Mesenchymal stem cell (in vitro differentiated cells and primary cell): ENCODE results near the gene RAB8B.

Experiments used
- DNase-seq: peaks from one replicate; pipeline ENCODE4 v3.0.0-alpha.2; 2013
- H2AFZ ChIP-seq: one replicate; pipeline ENCODE4 v1.6.1; 2013; ENCODE audit warnings: low read depth, mild to moderate bottlenecking, control low read depth, inconsistent platforms, low read length, moderate library complexity
- H2AK5ac ChIP-seq: 2 replicates; pipeline ENCODE4 v1.6.1; 2013; ENCODE audit warnings: low read length, moderate library complexity, mild to moderate bottlenecking, inconsistent platforms; ENCODE audit not compliant: severe bottlenecking
- H2BK120ac ChIP-seq: one replicate; pipeline ENCODE4 v1.6.1; 2013; ENCODE audit warnings: low read depth, mild to moderate bottlenecking, inconsistent platforms, low read length, moderate library complexity
- H2BK12ac ChIP-seq, 2 experiments: one replicate each; pipeline ENCODE4 v1.6.1; 2013; ENCODE audit warnings: inconsistent platforms in 2 of 2, low read length in 2 of 2, mild to moderate bottlenecking in 2 of 2, moderate library complexity in 2 of 2, control low read depth in 1 of 2
- H2BK15ac ChIP-seq: one replicate; pipeline ENCODE4 v1.6.1; 2013; ENCODE audit warnings: mild to moderate bottlenecking, low read depth, inconsistent platforms; ENCODE audit not compliant: poor library complexity, severe bottlenecking
- H2BK5ac ChIP-seq: 2 replicates; pipeline ENCODE4 v1.6.1; 2013; ENCODE audit warnings: low read depth, mild to moderate bottlenecking, low read length, control low read depth, inconsistent platforms; ENCODE audit not compliant: poor library complexity, severe bottlenecking
- H3K14ac ChIP-seq, 2 experiments: one replicate each; pipeline ENCODE4 v1.6.1; 2013; ENCODE audit warnings: inconsistent platforms in 2 of 2, low read length in 2 of 2, control low read depth in 1 of 2, mild to moderate bottlenecking in 1 of 2, moderate library complexity in 1 of 2
- H3K18ac ChIP-seq, 2 experiments: one replicate each; pipeline ENCODE4 v1.6.1; 2013; ENCODE audit warnings: inconsistent platforms in 2 of 2, low read length in 2 of 2, control low read depth in 1 of 2, low read depth in 1 of 2, mild to moderate bottlenecking in 1 of 2
- H3K23ac ChIP-seq, 2 experiments: one replicate each; pipeline ENCODE4 v1.6.1; 2013; ENCODE audit warnings: inconsistent platforms in 2 of 2, low read length in 2 of 2, mild to moderate bottlenecking in 2 of 2, moderate library complexity in 2 of 2, control low read depth in 1 of 2
- H3K27ac ChIP-seq: 2 replicates; pipeline ENCODE4 v1.5.1; 2013; ENCODE audit warnings: mild to moderate bottlenecking, moderate library complexity, low read length, control low read depth, inconsistent platforms; ENCODE audit not compliant: poor library complexity, severe bottlenecking
- H3K27me3 ChIP-seq, 2 experiments: 2 replicates each; pipeline versions ENCODE4 v1.6.1 to v1.7.0; 2013; ENCODE audit warnings: low read length in 2 of 2, mild to moderate bottlenecking in 2 of 2, moderate library complexity in 2 of 2, control low read depth in 1 of 2, inconsistent platforms in 1 of 2; ENCODE audit not compliant: control insufficient read depth in 1 of 2, insufficient read depth in 1 of 2
- H3K36me3 ChIP-seq, 2 experiments: 2 replicates each; pipeline versions ENCODE4 v1.6.1 to v1.7.0; 2013; ENCODE audit warnings: low read length in 2 of 2, control low read depth in 1 of 2, inconsistent platforms in 1 of 2, low read depth in 1 of 2, mild to moderate bottlenecking in 1 of 2; ENCODE audit not compliant: insufficient read depth in 2 of 2, control insufficient read depth in 1 of 2
- H3K4ac ChIP-seq, 2 experiments: one replicate each; pipeline ENCODE4 v1.6.1; 2013; ENCODE audit warnings: inconsistent platforms in 2 of 2, low read length in 2 of 2, mild to moderate bottlenecking in 2 of 2, moderate library complexity in 2 of 2, control low read depth in 1 of 2, low read depth in 1 of 2
- H3K4me1 ChIP-seq: 2 replicates; pipeline ENCODE4 v1.6.1; 2013; ENCODE audit warnings: low read depth, low read length, control low read depth; ENCODE audit not compliant: control insufficient read depth, insufficient read depth
- H3K4me2 ChIP-seq: 2 replicates; pipeline ENCODE4 v1.6.1; 2013; ENCODE audit warnings: low read length, mild to moderate bottlenecking, inconsistent platforms; ENCODE audit not compliant: poor library complexity, severe bottlenecking
- H3K4me3 ChIP-seq, 2 experiments: 2 replicates each; pipeline versions ENCODE4 v1.5.1 to v1.7.0; 2013; ENCODE audit warnings: low read length in 2 of 2, mild to moderate bottlenecking in 2 of 2, control low read depth in 1 of 2, low read depth in 1 of 2; ENCODE audit not compliant: insufficient read depth in 1 of 2
- H3K79me1 ChIP-seq: replicated peaks from 2 replicates; pipeline ENCODE4 v1.6.1; 2013; ENCODE audit warnings: mild to moderate bottlenecking, control low read depth, low read length, inconsistent platforms; ENCODE audit not compliant: poor library complexity, severe bottlenecking
- H3K9ac ChIP-seq: 2 replicates; pipeline ENCODE4 v1.7.0; 2013; ENCODE audit warnings: mild to moderate bottlenecking, low read length, moderate library complexity
- H3K9me3 ChIP-seq: 2 replicates; pipeline ENCODE4 v1.7.0; 2013; ENCODE audit warnings: mild to moderate bottlenecking, low read length; ENCODE audit not compliant: control insufficient read depth
- H4K8ac ChIP-seq: one replicate; pipeline ENCODE4 v1.6.1; 2013; ENCODE audit warnings: inconsistent platforms, mild to moderate bottlenecking, low read length, moderate library complexity
- H4K91ac ChIP-seq: one replicate; pipeline ENCODE4 v1.6.1; 2013; ENCODE audit warnings: mild to moderate bottlenecking, low read length, inconsistent platforms
- WGBS: methylation state at CpG from one replicate; pipeline ENCODE4 v1.1.7; 2013; ENCODE audit warnings: mixed read lengths; 5-methylcytosine and 5-hydroxymethylcytosine counted together

The RAB8B gene

DNA sequence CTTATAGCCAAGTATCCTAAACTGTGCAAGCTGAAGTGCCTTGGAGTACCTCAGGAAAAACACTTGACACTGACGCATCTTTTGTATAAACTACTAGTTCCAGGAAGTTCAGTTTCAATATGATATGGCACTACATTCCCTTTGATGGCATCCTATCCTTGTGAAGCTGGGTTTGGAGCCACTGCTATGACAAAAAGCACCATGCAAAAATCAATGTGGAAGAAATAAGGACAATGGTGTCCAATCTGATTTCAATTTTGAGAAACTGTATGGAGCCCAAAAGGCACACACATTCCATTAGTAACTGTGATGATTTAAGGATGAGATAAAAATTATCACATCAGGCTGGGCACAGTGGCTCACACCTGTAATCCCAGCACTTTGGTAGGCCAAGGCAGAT lies 37.7 kb upstream of the RAB8B start:
- H3K4me1 ChIP-seq: no peaks in the 10 kb centered on the region
- H2BK15ac ChIP-seq: no peak overlapping the region
- H3K18ac ChIP-seq: no peak overlapping the region
- no peak overlapping the region for H3K9ac ChIP-seq
- H2BK12ac ChIP-seq: no peak overlapping the region
- no peaks in the 10 kb centered on the region for H3K27me3 ChIP-seq
- no peak overlapping the region for H4K91ac ChIP-seq
- H3K27ac ChIP-seq: no peak overlapping the region
- no peak for DNase-seq
- H3K79me1 ChIP-seq: peaks cover 2% of the 10 kb centered on the region
- no peak overlapping the region for H2AK5ac ChIP-seq
- H3K4me2 ChIP-seq: no peak overlapping the region
- H3K4me3 ChIP-seq: no peak overlapping the region
- H2BK120ac ChIP-seq: no peak overlapping the region
- peaks cover 35 to 88% of the 10 kb centered on the region in 2 experiments for H3K36me3 ChIP-seq
- H3K14ac ChIP-seq: no peak overlapping the region
- H2BK5ac ChIP-seq: no peak overlapping the region
- H4K8ac ChIP-seq: no peak overlapping the region
- no peaks in the 10 kb centered on the region for H3K9me3 ChIP-seq
- WGBS: 78% methylated on average over 1 of the region's 1 CpG
- H3K23ac ChIP-seq: no peak overlapping the region
- H2AFZ ChIP-seq: no peak overlapping the region
- no peak overlapping the region for H3K4ac ChIP-seq

DNA sequence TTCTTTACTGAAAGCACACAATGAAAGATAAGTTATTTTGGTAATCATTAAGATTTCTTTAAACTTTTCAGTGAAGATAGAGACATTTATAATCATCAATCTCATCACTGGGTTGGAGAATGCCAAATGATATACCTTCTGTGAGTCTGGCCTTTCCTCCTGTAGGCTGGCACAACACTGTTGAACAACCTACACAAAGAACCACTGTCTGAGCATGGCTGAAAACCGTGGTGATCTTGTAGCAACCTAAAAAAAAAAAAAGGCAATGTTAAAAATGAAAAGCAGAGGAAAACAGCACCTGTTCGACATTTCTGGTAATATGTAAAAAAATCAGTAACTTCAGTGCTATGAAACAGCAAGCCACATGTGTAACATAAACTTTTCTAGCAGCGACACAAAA lies 33.9 kb upstream of the RAB8B start:
- H3K27ac ChIP-seq: peak overlapping the region; percentile 49
- peaks cover 15 to 53% of the 10 kb centered on the region in 2 experiments for H3K36me3 ChIP-seq
- H3K14ac ChIP-seq: no peak overlapping the region
- peak overlapping the region; percentile 81 for H3K4me2 ChIP-seq
- no peak overlapping the region for H3K18ac ChIP-seq
- peaks cover 7% of the 10 kb centered on the region for H3K79me1 ChIP-seq
- no peak overlapping the region for H2BK15ac ChIP-seq
- H3K4ac ChIP-seq: no peak overlapping the region
- no peak overlapping the region for H4K8ac ChIP-seq
- H2AK5ac ChIP-seq: no peak overlapping the region
- no peak overlapping the region for H2BK5ac ChIP-seq
- H2BK120ac ChIP-seq: no peak overlapping the region
- 94% methylated on average over 2 of the region's 3 CpGs for WGBS
- H3K4me1 ChIP-seq: peaks cover 4% of the 10 kb centered on the region
- H2BK12ac ChIP-seq: no peak overlapping the region
- no peaks in the 10 kb centered on the region for H3K9me3 ChIP-seq
- H4K91ac ChIP-seq: no peak overlapping the region
- H3K4me3 ChIP-seq: peak overlapping the region in 1 of 2 experiments; percentile 92
- peak overlapping the region; percentile 99 for H3K9ac ChIP-seq
- DNase-seq: no peak
- no peak overlapping the region for H3K23ac ChIP-seq
- no peaks in the 10 kb centered on the region for H3K27me3 ChIP-seq
- no peak overlapping the region for H2AFZ ChIP-seq

DNA sequence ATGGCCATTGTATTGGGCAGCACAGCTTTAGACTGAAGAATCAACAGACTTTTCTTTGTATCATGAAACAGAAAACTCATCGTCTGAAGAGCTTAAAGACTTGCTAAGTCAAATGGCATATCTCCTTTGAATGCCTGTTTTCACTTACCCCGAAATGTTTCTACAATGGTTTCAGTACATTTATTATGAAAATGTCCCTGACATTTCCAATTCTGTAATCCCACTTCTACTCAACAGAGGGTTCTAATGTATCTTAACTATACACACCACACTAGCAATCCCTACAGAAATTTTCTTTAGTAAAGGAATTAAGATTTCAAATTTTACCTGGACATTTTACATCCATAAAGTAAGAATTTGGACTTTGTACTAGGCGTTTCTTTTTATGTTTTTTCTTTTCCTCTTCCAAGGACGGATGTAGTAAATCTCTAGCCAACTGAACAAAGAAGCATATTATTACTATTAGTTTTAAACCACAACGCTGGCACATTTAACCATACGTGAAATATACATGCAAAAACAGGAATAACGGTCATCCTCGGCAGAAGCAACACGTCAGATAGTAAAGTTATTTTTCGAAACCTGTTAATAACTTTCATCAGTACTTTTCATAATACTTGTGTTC lies 33.2 kb upstream of the RAB8B start:
- H2AK5ac ChIP-seq: peak overlapping the region; percentile 95
- no peak overlapping the region for H2BK15ac ChIP-seq
- no peak overlapping the region for H2BK120ac ChIP-seq
- no peak overlapping the region for H3K23ac ChIP-seq
- DNase-seq: peak; percentile 26
- H3K4ac ChIP-seq: peak overlapping the region in 1 of 2 experiments; percentile 98
- H3K4me3 ChIP-seq: peak overlapping the region; percentile 90 to 92
- H3K9ac ChIP-seq: peak overlapping the region; percentile 99
- H2BK5ac ChIP-seq: peak overlapping the region; percentile 100
- H2BK12ac ChIP-seq: no peak overlapping the region
- no peak overlapping the region for H4K8ac ChIP-seq
- no peaks in the 10 kb centered on the region for H3K9me3 ChIP-seq
- H4K91ac ChIP-seq: no peak overlapping the region
- 22% methylated on average over 9 of the region's 10 CpGs for WGBS
- H3K18ac ChIP-seq: peak overlapping the region in 1 of 2 experiments; percentile 96
- no peak overlapping the region for H2AFZ ChIP-seq
- no peak overlapping the region for H3K14ac ChIP-seq
- H3K79me1 ChIP-seq: peaks cover 7% of the 10 kb centered on the region
- H3K27me3 ChIP-seq: no peaks in the 10 kb centered on the region
- H3K4me1 ChIP-seq: peaks cover 4% of the 10 kb centered on the region
- H3K27ac ChIP-seq: peak overlapping the region; percentile 100
- peaks cover 13 to 48% of the 10 kb centered on the region in 2 experiments for H3K36me3 ChIP-seq
- H3K4me2 ChIP-seq: peak overlapping the region; percentile 81

DNA sequence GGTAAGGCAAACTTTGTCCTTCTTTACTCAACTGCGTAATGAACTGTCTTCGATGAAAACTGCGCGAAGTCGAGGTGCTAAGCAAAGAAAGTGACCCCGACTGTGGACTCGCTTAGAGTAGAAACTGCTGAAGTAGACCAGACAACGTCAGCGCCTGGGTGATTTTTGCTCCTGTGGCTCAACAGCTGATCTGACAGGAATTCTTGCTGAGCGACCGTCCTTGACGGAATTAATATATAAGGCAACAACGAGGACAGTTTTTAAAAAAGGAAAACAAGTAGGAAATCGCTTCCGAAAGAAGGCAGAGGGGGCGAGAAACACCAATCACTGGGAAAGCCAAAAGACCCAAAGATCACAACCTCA lies 32.7 kb upstream of the RAB8B start:
- H3K27me3 ChIP-seq: no peaks in the 10 kb centered on the region
- H3K4ac ChIP-seq: peak overlapping the region; percentile 97 to 98
- peak; percentile 74 for DNase-seq
- H3K4me1 ChIP-seq: peaks cover 4% of the 10 kb centered on the region
- H2BK120ac ChIP-seq: peak overlapping the region; percentile 37
- 1% methylated on average over 16 of the region's 16 CpGs for WGBS
- peak overlapping the region in 1 of 2 experiments; percentile 72 for H3K23ac ChIP-seq
- H2AK5ac ChIP-seq: peak overlapping the region; percentile 95
- peak overlapping the region in 1 of 2 experiments; percentile 31 for H2BK12ac ChIP-seq
- H3K18ac ChIP-seq: peak overlapping the region; percentile 96 to 98
- peak overlapping the region; percentile 100 for H3K27ac ChIP-seq
- no peaks in the 10 kb centered on the region for H3K9me3 ChIP-seq
- peaks cover 7% of the 10 kb centered on the region for H3K79me1 ChIP-seq
- H3K14ac ChIP-seq: peak overlapping the region in 1 of 2 experiments; percentile 93
- peak overlapping the region; percentile 50 for H3K4me2 ChIP-seq
- peak overlapping the region; percentile 75 for H4K8ac ChIP-seq
- H2BK15ac ChIP-seq: peak overlapping the region; percentile 52
- peak overlapping the region; percentile 99 for H3K9ac ChIP-seq
- peak overlapping the region; percentile 98 for H4K91ac ChIP-seq
- no peak overlapping the region for H2AFZ ChIP-seq
- peak overlapping the region; percentile 90 to 92 for H3K4me3 ChIP-seq
- peaks cover 12 to 42% of the 10 kb centered on the region in 2 experiments for H3K36me3 ChIP-seq
- H2BK5ac ChIP-seq: peak overlapping the region; percentile 100
